ENCODE data around the gene CCL7. TPM values are rescaled to one million over a fixed set of nuclear protein-coding genes. Genes with fewer than 3 reads are reported as not detected.

Gene CCL7
- total and polyA plus RNA-seq, 4 donors, result not detected

DNA sequence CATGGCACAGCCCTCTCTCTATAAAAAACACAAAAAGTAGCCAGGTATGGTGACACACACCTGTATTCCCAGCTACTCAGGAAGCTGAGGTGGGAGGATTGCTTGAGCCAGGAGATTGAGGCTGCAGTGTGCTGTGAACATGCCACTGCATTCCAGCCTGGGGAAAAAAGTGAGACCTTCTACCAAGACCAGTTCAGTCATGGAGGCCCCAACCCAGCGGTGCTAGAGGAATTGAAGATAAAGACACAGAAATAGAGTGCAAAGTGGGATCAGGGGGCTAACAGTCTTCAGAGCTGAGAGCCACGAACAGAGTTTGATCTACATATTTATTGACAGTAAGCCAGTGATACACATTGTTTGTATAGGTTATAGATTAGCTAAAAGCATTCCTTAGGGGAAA lies 33.6 kb downstream of the CCL7 start:
- intact Hi-C loops (cut with DNase I), result loop anchor here in 1 of 2 donors (5.0 kb wide), 1 partner anchor 51 kb away; no protein-coding TSS in a partner anchor
- ATAC-seq (ENCODE audit: low FRiP score) (no peak), DNase-seq (no peak)
- no peaks in the 10 kb centered on the region for H3K36me3 ChIP-seq (ENCODE audit: control insufficient read depth in 1 of 2, insufficient read depth in 2 of 2, low read length in 1 of 2)
- WGBS, 2 donors, result 84 to 91% methylated on average over 2 of the region's 2 CpGs
- H3K9me3 ChIP-seq (ENCODE audit: control insufficient read depth, low read length), result peaks cover under 1% of the 10 kb centered on the region
- no peak overlapping the region for H3K27ac ChIP-seq (ENCODE audit: low read depth in 1 of 2, low read length in 2 of 2)
- H3K27me3 ChIP-seq (ENCODE audit: control insufficient read depth in 1 of 2, insufficient read depth in 2 of 2, low read length in 1 of 2), result peaks cover 0 to 2% of the 10 kb centered on the region in 2 donors
- no peak overlapping the region for H3K4me3 ChIP-seq (ENCODE audit: low read length in 2 of 2)
- H3K4me1 ChIP-seq (ENCODE audit: control insufficient read depth in 1 of 2, insufficient read depth in 2 of 2, low read length in 2 of 2), result peaks cover 0 to 1% of the 10 kb centered on the region in 2 donors

GRCh38 chr17:34305061-34305460 lies 35.0 kb downstream of the CCL7 start:
- WGBS, 2 donors, result 95 to 96% methylated on average over 4 of the region's 4 CpGs
- Histone ChIP-seq H3K36me3 (ENCODE audit: control insufficient read depth in 1 of 2, insufficient read depth in 2 of 2, low read length in 1 of 2) (no peaks in the 10 kb centered on the region), H3K9me3 (ENCODE audit: control insufficient read depth, low read length) (no peaks in the 10 kb centered on the region), H3K27ac (ENCODE audit: low read depth in 1 of 2, low read length in 2 of 2) (no peak overlapping the region), H3K27me3 (ENCODE audit: control insufficient read depth in 1 of 2, insufficient read depth in 2 of 2, low read length in 1 of 2) (no peaks in the 10 kb centered on the region), H3K4me1 (ENCODE audit: control insufficient read depth in 1 of 2, insufficient read depth in 2 of 2, low read length in 2 of 2) (peaks cover 0 to 1% of the 10 kb centered on the region in 2 donors), H3K4me3 (ENCODE audit: low read length in 2 of 2) (no peak overlapping the region)
- ATAC-seq (ENCODE audit: low FRiP score) (no peak), DNase-seq (no peak)
- intact Hi-C loops (cut with DNase I), result loop anchor here in 1 of 2 donors (5.0 kb wide), 2 partner anchors 58 to 103 kb away; no protein-coding TSS in a partner anchor

GRCh38 chr17:34305606-34306005 lies 35.6 kb downstream of the CCL7 start:
- H3K4me3 ChIP-seq (ENCODE audit: low read length in 2 of 2), result no peak overlapping the region
- ATAC-seq (ENCODE audit: low FRiP score) (no peak), DNase-seq (no peak)
- H3K27me3 ChIP-seq (ENCODE audit: control insufficient read depth in 1 of 2, insufficient read depth in 2 of 2, low read length in 1 of 2), result no peaks in the 10 kb centered on the region
- H3K4me1 ChIP-seq (ENCODE audit: control insufficient read depth in 1 of 2, insufficient read depth in 2 of 2, low read length in 2 of 2), result peaks cover 0 to 1% of the 10 kb centered on the region in 2 donors
- H3K9me3 ChIP-seq (ENCODE audit: control insufficient read depth, low read length), result no peaks in the 10 kb centered on the region
- intact Hi-C loops (cut with DNase I), result loop anchor here (2.0 to 5.0 kb wide), 3 partner anchors 58 to 105 kb away; no protein-coding TSS in a partner anchor
- no peaks in the 10 kb centered on the region for H3K36me3 ChIP-seq (ENCODE audit: control insufficient read depth in 1 of 2, insufficient read depth in 2 of 2, low read length in 1 of 2)
- H3K27ac ChIP-seq (ENCODE audit: low read depth in 1 of 2, low read length in 2 of 2), result no peak overlapping the region

- H3K9me3 ChIP-seq (ENCODE audit: control insufficient read depth, low read length), result no peaks in the 10 kb centered on the region
These were observed 36.4 kb downstream of the CCL7 start for GRCh38 chr17:34306466-34306865.

GRCh38 chr17:34307110-34307509 lies 37.1 kb downstream of the CCL7 start:
- no peak overlapping the region for H3K27ac ChIP-seq (ENCODE audit: low read depth in 1 of 2, low read length in 2 of 2)
- no peaks in the 10 kb centered on the region for H3K27me3 ChIP-seq (ENCODE audit: control insufficient read depth in 1 of 2, insufficient read depth in 2 of 2, low read length in 1 of 2)
- intact Hi-C loops (cut with DNase I), result loop anchor here (2.0 to 5.0 kb wide), 3 partner anchors 60 to 106 kb away; no protein-coding TSS in a partner anchor
- no peak for ATAC-seq (ENCODE audit: low FRiP score)
- peaks cover 0 to 1% of the 10 kb centered on the region in 2 donors for H3K4me1 ChIP-seq (ENCODE audit: control insufficient read depth in 1 of 2, insufficient read depth in 2 of 2, low read length in 2 of 2)
- H3K9me3 ChIP-seq (ENCODE audit: control insufficient read depth, low read length), result no peaks in the 10 kb centered on the region
- DNase-seq, result no peak
- H3K36me3 ChIP-seq (ENCODE audit: control insufficient read depth in 1 of 2, insufficient read depth in 2 of 2, low read length in 1 of 2), result no peaks in the 10 kb centered on the region
- H3K4me3 ChIP-seq (ENCODE audit: low read length in 2 of 2), result no peak overlapping the region
- WGBS, 2 donors, result 19 to 37% methylated on average over 3 of the region's 3 CpGs

More at GRCh38 chr17:34306466-34306865, 36.4 kb downstream of the CCL7 start:
- Histone ChIP-seq H3K27me3 (ENCODE audit: control insufficient read depth in 1 of 2, insufficient read depth in 2 of 2, low read length in 1 of 2) (no peaks in the 10 kb centered on the region), H3K27ac (ENCODE audit: low read depth in 1 of 2, low read length in 2 of 2) (no peak overlapping the region), H3K4me3 (ENCODE audit: low read length in 2 of 2) (no peak overlapping the region), H3K4me1 (ENCODE audit: control insufficient read depth in 1 of 2, insufficient read depth in 2 of 2, low read length in 2 of 2) (peaks cover 0 to 1% of the 10 kb centered on the region in 2 donors), H3K36me3 (ENCODE audit: control insufficient read depth in 1 of 2, insufficient read depth in 2 of 2, low read length in 1 of 2) (no peaks in the 10 kb centered on the region)
- peak; percentile 82 for ATAC-seq (ENCODE audit: low FRiP score)
- intact Hi-C loops (cut with DNase I), result loop anchor here (2.0 to 5.0 kb wide), 3 partner anchors 59 to 106 kb away; no protein-coding TSS in a partner anchor
- no peak for DNase-seq
- 63 to 64% methylated on average over 3 of the region's 3 CpGs for WGBS, 2 donors

DNA sequence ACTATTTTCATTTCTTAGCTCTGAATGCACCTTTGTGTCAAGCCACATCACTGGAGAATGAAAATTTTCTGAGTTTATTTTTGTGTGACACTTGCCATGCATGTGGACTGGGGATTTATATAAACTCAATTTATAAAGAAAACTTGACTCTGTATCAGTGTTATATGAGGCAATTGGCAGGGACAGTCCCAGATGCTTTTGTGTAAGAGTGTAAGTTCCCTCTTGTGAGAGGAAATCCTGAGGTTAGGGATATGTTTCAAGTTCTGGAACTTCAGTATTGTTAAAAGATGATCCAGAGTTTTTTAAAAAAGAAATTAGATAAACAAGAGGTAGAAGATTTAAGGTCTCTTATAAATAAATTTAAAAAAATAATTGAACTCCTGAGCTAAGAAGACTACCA lies 38.4 kb downstream of the CCL7 start:
- Histone ChIP-seq H3K4me3 (ENCODE audit: low read length in 2 of 2) (no peak overlapping the region), H3K4me1 (ENCODE audit: control insufficient read depth in 1 of 2, insufficient read depth in 2 of 2, low read length in 2 of 2) (peaks cover 0 to 1% of the 10 kb centered on the region in 2 donors), H3K36me3 (ENCODE audit: control insufficient read depth in 1 of 2, insufficient read depth in 2 of 2, low read length in 1 of 2) (no peaks in the 10 kb centered on the region), H3K9me3 (ENCODE audit: control insufficient read depth, low read length) (no peaks in the 10 kb centered on the region), H3K27me3 (ENCODE audit: control insufficient read depth in 1 of 2, insufficient read depth in 2 of 2, low read length in 1 of 2) (no peaks in the 10 kb centered on the region), H3K27ac (ENCODE audit: low read depth in 1 of 2, low read length in 2 of 2) (no peak overlapping the region)
- DNase-seq, result no peak
- ATAC-seq (ENCODE audit: low FRiP score), result no peak
- intact Hi-C loops (cut with DNase I), result loop anchor here (1.0 to 5.0 kb wide), 3 partner anchors 53 to 106 kb away; no protein-coding TSS in a partner anchor

DNA sequence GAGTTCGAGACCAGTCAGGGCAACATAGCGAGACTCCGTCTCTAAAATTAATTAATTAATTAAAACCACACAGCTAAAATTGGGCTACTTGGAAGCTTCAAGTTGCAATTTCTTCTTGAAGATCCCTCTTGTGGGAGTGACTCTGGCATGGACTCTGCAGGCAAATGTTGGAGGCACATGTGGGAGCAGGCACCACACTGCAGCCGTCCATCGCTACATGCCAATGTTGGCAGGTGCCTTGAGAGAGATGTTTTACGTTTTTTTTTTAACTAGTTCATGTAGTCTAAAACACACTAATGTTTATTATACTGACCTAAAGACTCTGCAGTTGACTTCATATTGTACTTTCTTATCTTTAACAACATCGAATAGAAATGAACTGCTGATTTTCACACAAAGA lies 41.3 kb downstream of the CCL7 start:
- ATAC-seq (ENCODE audit: low FRiP score), result no peak
- H3K4me3 ChIP-seq (ENCODE audit: low read length in 2 of 2), result no peak overlapping the region
- peaks cover 0 to 1% of the 10 kb centered on the region in 2 donors for H3K4me1 ChIP-seq (ENCODE audit: control insufficient read depth in 1 of 2, insufficient read depth in 2 of 2, low read length in 2 of 2)
- no peak for DNase-seq
- H3K27ac ChIP-seq (ENCODE audit: low read depth in 1 of 2, low read length in 2 of 2), result no peak overlapping the region
- no peaks in the 10 kb centered on the region for H3K36me3 ChIP-seq (ENCODE audit: control insufficient read depth in 1 of 2, insufficient read depth in 2 of 2, low read length in 1 of 2)
- intact Hi-C loops (cut with DNase I), result no loop called here
- 65 to 75% methylated on average over 7 of the region's 7 CpGs for WGBS, 2 donors
- H3K27me3 ChIP-seq (ENCODE audit: control insufficient read depth in 1 of 2, insufficient read depth in 2 of 2, low read length in 1 of 2), result no peaks in the 10 kb centered on the region
- H3K9me3 ChIP-seq (ENCODE audit: control insufficient read depth, low read length), result no peaks in the 10 kb centered on the region

DNA sequence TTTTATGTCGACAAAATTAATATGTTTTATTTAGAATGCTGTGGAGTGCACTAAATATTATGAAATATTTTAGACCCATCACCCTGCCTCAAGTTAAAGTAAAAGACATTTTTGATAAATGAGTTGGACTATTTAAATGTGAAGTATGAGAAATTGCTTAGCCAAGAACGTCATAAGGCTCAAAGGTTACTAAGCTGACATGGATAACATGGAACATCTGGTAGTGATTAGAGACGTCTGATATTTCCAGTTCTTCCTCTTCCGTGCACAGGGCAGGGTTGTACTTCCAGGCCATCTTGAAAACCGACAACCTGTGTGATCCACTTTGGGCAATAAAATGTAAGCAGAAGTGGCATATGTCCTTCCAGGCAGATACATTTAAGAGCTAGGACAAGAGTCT lies 42.1 kb downstream of the CCL7 start:
- Histone ChIP-seq H3K27ac (ENCODE audit: low read depth in 1 of 2, low read length in 2 of 2) (no peak overlapping the region), H3K36me3 (ENCODE audit: control insufficient read depth in 1 of 2, insufficient read depth in 2 of 2, low read length in 1 of 2) (no peaks in the 10 kb centered on the region), H3K9me3 (ENCODE audit: control insufficient read depth, low read length) (no peaks in the 10 kb centered on the region), H3K4me3 (ENCODE audit: low read length in 2 of 2) (no peak overlapping the region), H3K27me3 (ENCODE audit: control insufficient read depth in 1 of 2, insufficient read depth in 2 of 2, low read length in 1 of 2) (no peaks in the 10 kb centered on the region), H3K4me1 (ENCODE audit: control insufficient read depth in 1 of 2, insufficient read depth in 2 of 2, low read length in 2 of 2) (no peaks in the 10 kb centered on the region)
- intact Hi-C loops (cut with DNase I), result no loop called here
- WGBS, 2 donors, result 45 to 48% methylated on average over 5 of the region's 5 CpGs
- no peak for ATAC-seq (ENCODE audit: low FRiP score)
- no peak for DNase-seq

DNA sequence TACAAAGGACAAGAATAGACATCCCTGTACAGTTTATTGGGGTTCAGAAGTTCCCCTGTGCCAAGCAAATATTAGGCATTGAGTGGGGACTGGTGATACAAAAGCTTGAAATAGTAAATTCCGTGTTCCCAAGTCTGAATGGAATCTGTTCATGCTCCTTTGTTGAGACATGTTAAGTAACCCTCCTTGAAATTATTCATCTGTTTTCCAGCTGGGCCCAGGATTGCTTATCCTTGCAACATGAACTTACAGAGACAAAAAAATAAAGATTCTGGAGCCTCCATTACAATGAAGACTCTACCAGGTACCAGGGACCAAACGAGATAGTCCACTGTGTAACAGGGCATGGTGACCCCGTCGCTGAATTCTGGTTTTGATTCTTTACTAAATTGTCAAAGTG lies 43.1 kb downstream of the CCL7 start:
- DNase-seq (no peak), ATAC-seq (ENCODE audit: low FRiP score) (no peak)
- Histone ChIP-seq H3K27me3 (ENCODE audit: control insufficient read depth in 1 of 2, insufficient read depth in 2 of 2, low read length in 1 of 2) (no peaks in the 10 kb centered on the region), H3K4me3 (ENCODE audit: low read length in 2 of 2) (no peak overlapping the region), H3K9me3 (ENCODE audit: control insufficient read depth, low read length) (no peaks in the 10 kb centered on the region), H3K4me1 (ENCODE audit: control insufficient read depth in 1 of 2, insufficient read depth in 2 of 2, low read length in 2 of 2) (no peaks in the 10 kb centered on the region), H3K27ac (ENCODE audit: low read depth in 1 of 2, low read length in 2 of 2) (no peak overlapping the region), H3K36me3 (ENCODE audit: control insufficient read depth in 1 of 2, insufficient read depth in 2 of 2, low read length in 1 of 2) (no peaks in the 10 kb centered on the region)
- intact Hi-C loops (cut with DNase I), result no loop called here
- 92 to 96% methylated on average over 4 of the region's 4 CpGs for WGBS, 2 donors

Data from aorta (tissue), 5 donors.